Measurements from ENCODE around the gene KIFC3. TPM values are rescaled to one million over a fixed set of nuclear protein-coding genes. Genes with fewer than 3 reads are reported as not detected.
A peak's percentile ranks its signal among the peaks of the same experiment; 100 is the strongest.

KIFC3 gene
- total and polyA plus RNA-seq, 2 of the 13 experiments (the other 11 are each of a cell fraction or from before 2014, with no cell fraction given): 42.1 to 45.3 TPM

- TF ChIP-seq ZNF710 (CRISPR knock-in tag; IDR thresholded peaks at IDR 0.05; ENCODE audit: borderline replicate concordance): peak; percentile 69; the same call in 1 of the 2 replicates
- TF ChIP-seq ZNF572 (CRISPR knock-in tag; IDR thresholded peaks at IDR 0.05): 0 out of 2 replicates have a peak, but pooled peaks have one; percentile 80
- 0 out of 2 replicates have a peak, but pooled peaks have one; percentile 35 for TF ChIP-seq TOPORS (CRISPR knock-in tag; IDR thresholded peaks at IDR 0.05)
- TF ChIP-seq RELA (CRISPR knock-in tag; IDR thresholded peaks at IDR 0.05): no peak
- TF ChIP-seq ZNF160 (CRISPR knock-in tag; IDR thresholded peaks at IDR 0.05): 0 out of 2 replicates have a peak, but pooled peaks have one; percentile 43
- TF ChIP-seq ERF (CRISPR knock-in tag; IDR thresholded peaks at IDR 0.05): 0 out of 2 replicates have a peak, but pooled peaks have one; percentile 19
- TF ChIP-seq BORCS8-MEF2B (CRISPR knock-in tag; IDR thresholded peaks at IDR 0.05): peak; percentile 65; the same call in 1 of the 2 replicates
- 0 out of 2 replicates have a peak, but pooled peaks have one; percentile 68 for TF ChIP-seq ZSCAN21 (CRISPR knock-in tag; IDR thresholded peaks at IDR 0.05; ENCODE audit: borderline replicate concordance)
- TF ChIP-seq CHD2 (IDR thresholded peaks at IDR 0.05; ENCODE audit: low read depth, low read length): peak; percentile 38; the same call in 1 of the 2 replicates
- TF ChIP-seq POLR2A (IDR thresholded peaks at IDR 0.05; ENCODE audit: insufficient read depth in 1 of 2, low read depth in 2 of 2, low read length in 2 of 2): peak in 1 of 2 experiments; percentile 79; a peak in 2 of 4 replicates
- no peak for TF ChIP-seq ZNF414 (CRISPR knock-in tag; IDR thresholded peaks at IDR 0.05)
- peak; percentile 92 for TF ChIP-seq SAP130 (CRISPR knock-in tag; IDR thresholded peaks at IDR 0.05; ENCODE audit: low read depth)
- no peak; the same call in 1 of the 2 replicates for TF ChIP-seq PHF8 (CRISPR knock-in tag; IDR thresholded peaks at IDR 0.05)
- TF ChIP-seq ELF3 (CRISPR knock-in tag; IDR thresholded peaks at IDR 0.05): peak; percentile 34; the same call in 1 of the 2 replicates
- TF ChIP-seq TSC22D2 (CRISPR knock-in tag; IDR thresholded peaks at IDR 0.05; ENCODE audit: borderline replicate concordance): peak; percentile 72; the same call in 1 of the 2 replicates
- TF ChIP-seq ZNF562 (CRISPR knock-in tag; IDR thresholded peaks at IDR 0.05; ENCODE audit: borderline replicate concordance): no peak
- no peak for TF ChIP-seq SMARCC2 (IDR thresholded peaks at IDR 0.05)
- TF ChIP-seq TARDBP (CRISPR knock-in tag; IDR thresholded peaks at IDR 0.05): peak; percentile 41; the same call in 1 of the 2 replicates
- no peak for TF ChIP-seq GLI4 (CRISPR knock-in tag; IDR thresholded peaks at IDR 0.05; ENCODE audit: borderline replicate concordance)
- TF ChIP-seq ARID2 (CRISPR knock-in tag; IDR thresholded peaks at IDR 0.05; ENCODE audit: borderline replicate concordance): no peak
- peak; percentile 15; the same call in 1 of the 2 replicates for TF ChIP-seq ZNF143 (CRISPR knock-in tag; IDR thresholded peaks at IDR 0.05)
- TF ChIP-seq MED13 (CRISPR knock-in tag; IDR thresholded peaks at IDR 0.05): 0 out of 2 replicates have a peak, but pooled peaks have one; percentile 10
- no peak for TF ChIP-seq ZNF737 (CRISPR knock-in tag; IDR thresholded peaks at IDR 0.05; ENCODE audit: borderline replicate concordance)
- no peak for TF ChIP-seq ZNF563 (CRISPR knock-in tag; IDR thresholded peaks at IDR 0.05)
- no peak for TF ChIP-seq ZBTB2 (CRISPR knock-in tag; IDR thresholded peaks at IDR 0.05; ENCODE audit: low read depth)
- TF ChIP-seq KDM5A (IDR thresholded peaks at IDR 0.05; ENCODE audit: borderline replicate concordance, low read length): no peak
- TF ChIP-seq ZNF263 (CRISPR knock-in tag; IDR thresholded peaks at IDR 0.05): peak; percentile 79; the same call in 1 of the 2 replicates
These were observed 65.6 kb downstream of the KIFC3 start (continued) for GRCh38 chr16:57736419-57737351.

Data from HepG2 (cell line).